A673 (cell line): ENCODE results near the gene GRK4. TPM values are rescaled to one million over a fixed set of nuclear protein-coding genes. Genes with fewer than 3 reads are reported as not detected.

ENCODE experiments used
- BruUV-seq: library from RNA; stranded (reverse); fragments of 400-500 nt; replicated peaks from 2 replicates; lab custom pipeline; 2021; lab: Mats Ljungman, UMichigan
- CTCF ChIA-PET: fragments of 300-600 bp; sonication (Branson Sonifier 250); formaldehyde crosslinking; loops from one replicate; lab custom pipeline; 2022; ENCODE audit warnings: antibody characterized with exemption; lab: Charles Lee
- POLR2A ChIA-PET: fragments of 300-600 bp; sonication (Branson Sonifier 250); formaldehyde crosslinking; loops from one replicate; lab custom pipeline; 2022; ENCODE audit warnings: antibody characterized with exemption; ENCODE audit not compliant: low non-redundant PET; lab: Charles Lee
- DNase-seq: peaks from one replicate; pipeline ENCODE4 v3.0.0-alpha.2; 2015; ENCODE audit warnings: low spot score
- H3K27ac ChIP-seq: fragments of 200-600 bp; sonication (generic); 2 replicates; pipeline ENCODE4 v1.5.1; 2016; ENCODE audit warnings: mixed run types, low read depth, mild to moderate bottlenecking, mixed read lengths, antibody characterized with exemption, low read length; ENCODE audit not compliant: poor library complexity, severe bottlenecking
- H3K27me3 ChIP-seq: fragments of 200-600 bp; sonication (generic); replicated peaks from 2 replicates; pipeline ENCODE4 v1.6.1; 2017; ENCODE audit warnings: mixed run types, low read depth, mild to moderate bottlenecking, mixed read lengths, antibody characterized with exemption, low read length; ENCODE audit not compliant: insufficient read depth, poor library complexity
- H3K36me3 ChIP-seq: fragments of 200-600 bp; sonication (generic); 2 replicates; pipeline ENCODE4 v1.6.1; 2016; ENCODE audit warnings: mixed run types, mild to moderate bottlenecking, mixed read lengths, antibody characterized with exemption, low read length; ENCODE audit not compliant: insufficient read depth, poor library complexity, severe bottlenecking
- H3K4me1 ChIP-seq: fragments of 200-600 bp; sonication (generic); 2 replicates; pipeline ENCODE4 v1.6.1; 2017; ENCODE audit warnings: mixed run types, mild to moderate bottlenecking, mixed read lengths, antibody characterized with exemption, low read length; ENCODE audit not compliant: insufficient read depth, poor library complexity, severe bottlenecking
- H3K4me3 ChIP-seq: fragments of 200-600 bp; sonication (generic); 2 replicates; pipeline ENCODE4 v1.5.1; 2016; ENCODE audit warnings: low read depth, mixed run types, mild to moderate bottlenecking, mixed read lengths, low read length; ENCODE audit not compliant: poor library complexity, severe bottlenecking
- H3K9me3 ChIP-seq: fragments of 200-600 bp; sonication (generic); 2 replicates; pipeline ENCODE4 v1.6.1; 2016; ENCODE audit warnings: mixed run types, low read depth, mild to moderate bottlenecking, mixed read lengths, antibody characterized with exemption, low read length; ENCODE audit not compliant: poor library complexity, severe bottlenecking
- CTCF ChIP-seq: fragments of 300-800, 200-600 bp; sonication (generic); conservative IDR thresholded peaks from 2 replicates; pipeline ENCODE4 v1.5.1; 2017; ENCODE audit warnings: low read depth, mild to moderate bottlenecking, antibody characterized with exemption, low read length, moderate library complexity, mixed read lengths
- EZH2 ChIP-seq: fragments of 200-600 bp; sonication (generic); IDR thresholded peaks from 2 replicates; pipeline ENCODE4 v1.6.1; 2017; ENCODE audit warnings: borderline replicate concordance, low read depth, mild to moderate bottlenecking, mixed read lengths, antibody characterized with exemption, low read length; ENCODE audit not compliant: poor library complexity, severe bottlenecking
- intact Hi-C: fragments of 100-400 bp; cut with micrococcal nuclease; formaldehyde crosslinking; loops from one replicate; pipeline ENCODE4 v1.10.0; 2022; ENCODE audit not compliant: unreplicated experiment
- total RNA-seq: library from RNA; stranded (reverse); gene quantifications from 2 replicates; pipeline ENCODE4 v1.2.3, GENCODE V29; 2021

Gene GRK4
- total RNA-seq, 1 experiment from 2014 or later, result 5.9 TPM

- ChIA-PET POLR2A (no interaction called here), CTCF (no interaction called here)
- intact Hi-C loops, result no loop called here
- H3K9me3 ChIP-seq, result peaks cover 3% of the 10 kb centered on the region
- no peaks in the 10 kb centered on the region for H3K4me1 ChIP-seq
- no peak for TF ChIP-seq CTCF
- no peak for TF ChIP-seq EZH2
- H3K36me3 ChIP-seq, result no peaks in the 10 kb centered on the region
- no TSS peak for BruUV-seq
- no peaks in the 10 kb centered on the region for H3K27me3 ChIP-seq
- no peak overlapping the region for H3K27ac ChIP-seq
- no peak overlapping the region for H3K4me3 ChIP-seq
- DNase-seq, result no peak
These were observed 96.6 kb downstream of the GRK4 start for GRCh38 chr4:3059943-3060342.

- POLR2A ChIA-PET, result no interaction called here
These were observed 97.6 kb downstream of the GRK4 start for GRCh38 chr4:3060946-3061345.

GRCh38 chr4:3062471-3062870 lies 99.1 kb downstream of the GRK4 start:
- POLR2A ChIA-PET, result no interaction called here

More at GRCh38 chr4:3060946-3061345, 97.6 kb downstream of the GRK4 start:
- no peak for TF ChIP-seq CTCF
- no peak for TF ChIP-seq EZH2
- Histone ChIP-seq H3K4me1 (no peaks in the 10 kb centered on the region), H3K27ac (no peak overlapping the region), H3K36me3 (no peaks in the 10 kb centered on the region), H3K27me3 (no peaks in the 10 kb centered on the region), H3K9me3 (peaks cover 2% of the 10 kb centered on the region), H3K4me3 (no peak overlapping the region)
- no TSS peak for BruUV-seq
- CTCF ChIA-PET, result no interaction called here
- intact Hi-C loops, result no loop called here
- DNase-seq, result no peak

More at GRCh38 chr4:3062471-3062870, 99.1 kb downstream of the GRK4 start:
- DNase-seq, result no peak
- no peaks in the 10 kb centered on the region for H3K9me3 ChIP-seq
- intact Hi-C loops, result no loop called here
- TF ChIP-seq CTCF (no peak), EZH2 (no peak)
- no TSS peak for BruUV-seq
- no peaks in the 10 kb centered on the region for H3K27me3 ChIP-seq
- CTCF ChIA-PET, result no interaction called here
- no peaks in the 10 kb centered on the region for H3K4me1 ChIP-seq
- no peak overlapping the region for H3K27ac ChIP-seq
- no peak overlapping the region for H3K4me3 ChIP-seq
- H3K36me3 ChIP-seq, result no peaks in the 10 kb centered on the region
